ENCODE data around the gene CTIF. TPM values are rescaled to one million over a fixed set of nuclear protein-coding genes. Genes with fewer than 3 reads are reported as not detected.

CTIF gene
- total RNA-seq, 1 donor from 2014 or later, result 51.5 TPM

- no peak overlapping the region for H3K27ac Mint-ChIP-seq (ENCODE audit: unreplicated experiment)
- H3K9me3 Mint-ChIP-seq (ENCODE audit: unreplicated experiment), result no peaks in the 10 kb centered on the region
- TF ChIP-seq, protein P1, sequence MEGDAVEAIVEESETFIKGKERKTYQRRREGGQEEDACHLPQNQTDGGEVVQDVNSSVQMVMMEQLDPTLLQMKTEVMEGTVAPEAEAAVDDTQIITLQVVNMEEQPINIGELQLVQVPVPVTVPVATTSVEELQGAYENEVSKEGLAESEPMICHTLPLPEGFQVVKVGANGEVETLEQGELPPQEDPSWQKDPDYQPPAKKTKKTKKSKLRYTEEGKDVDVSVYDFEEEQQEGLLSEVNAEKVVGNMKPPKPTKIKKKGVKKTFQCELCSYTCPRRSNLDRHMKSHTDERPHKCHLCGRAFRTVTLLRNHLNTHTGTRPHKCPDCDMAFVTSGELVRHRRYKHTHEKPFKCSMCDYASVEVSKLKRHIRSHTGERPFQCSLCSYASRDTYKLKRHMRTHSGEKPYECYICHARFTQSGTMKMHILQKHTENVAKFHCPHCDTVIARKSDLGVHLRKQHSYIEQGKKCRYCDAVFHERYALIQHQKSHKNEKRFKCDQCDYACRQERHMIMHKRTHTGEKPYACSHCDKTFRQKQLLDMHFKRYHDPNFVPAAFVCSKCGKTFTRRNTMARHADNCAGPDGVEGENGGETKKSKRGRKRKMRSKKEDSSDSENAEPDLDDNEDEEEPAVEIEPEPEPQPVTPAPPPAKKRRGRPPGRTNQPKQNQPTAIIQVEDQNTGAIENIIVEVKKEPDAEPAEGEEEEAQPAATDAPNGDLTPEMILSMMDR (IDR thresholded peaks at IDR 0.05; ENCODE audit: unreplicated experiment), result no peak
- H3K36me3 Mint-ChIP-seq (ENCODE audit: low read depth, unreplicated experiment), result no peaks in the 10 kb centered on the region
- H3K27me3 Mint-ChIP-seq (ENCODE audit: unreplicated experiment), result peaks cover 8% of the 10 kb centered on the region
- H3K4me1 Mint-ChIP-seq (ENCODE audit: unreplicated experiment), result peaks cover 9% of the 10 kb centered on the region
- no peak for DNase-seq (ENCODE audit: low spot score)
- no peak overlapping the region for H3K4me3 Mint-ChIP-seq (ENCODE audit: unreplicated experiment)
These were observed 333.7 kb downstream of the CTIF start for GRCh38 chr18:48872234-48873145.

- no peak for DNase-seq (ENCODE audit: low spot score)
- no peak overlapping the region for H3K4me3 Mint-ChIP-seq (ENCODE audit: unreplicated experiment)
- TF ChIP-seq, protein P1 (IDR thresholded peaks at IDR 0.05; ENCODE audit: unreplicated experiment), result no peak
- H3K27me3 Mint-ChIP-seq (ENCODE audit: unreplicated experiment), result peaks cover 4% of the 10 kb centered on the region
- H3K4me1 Mint-ChIP-seq (ENCODE audit: unreplicated experiment), result peaks cover 15% of the 10 kb centered on the region
- no peaks in the 10 kb centered on the region for H3K9me3 Mint-ChIP-seq (ENCODE audit: unreplicated experiment)
- H3K36me3 Mint-ChIP-seq (ENCODE audit: low read depth, unreplicated experiment), result no peaks in the 10 kb centered on the region
- H3K27ac Mint-ChIP-seq (ENCODE audit: unreplicated experiment), result no peak overlapping the region
These were observed 335.4 kb downstream of the CTIF start for GRCh38 chr18:48874233-48874632.

DNA sequence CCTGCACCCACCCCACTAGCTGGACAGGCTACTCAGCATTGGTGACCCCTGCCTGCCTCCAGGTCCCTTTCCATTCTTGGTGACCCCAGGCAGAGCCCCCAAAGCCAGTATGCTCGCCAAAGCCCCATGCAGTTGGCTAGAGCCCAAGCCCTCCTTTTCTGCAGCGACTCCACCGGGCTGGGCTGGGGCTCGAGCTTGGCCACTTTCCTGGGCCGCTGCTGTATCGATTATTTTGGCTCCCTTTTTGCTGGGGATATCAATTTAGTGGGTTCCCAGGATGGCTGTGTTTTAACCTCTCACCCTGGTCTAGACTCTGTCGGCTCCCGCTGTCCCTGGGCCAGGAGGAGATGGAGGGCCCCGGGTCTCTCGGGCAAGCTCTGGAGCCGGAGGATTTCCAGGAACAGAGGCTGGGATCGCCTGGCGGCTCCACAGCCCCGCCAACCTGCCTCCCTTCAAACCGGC, 335.9 kb downstream of the CTIF start:
- Mint-ChIP-seq H3K36me3 (ENCODE audit: low read depth, unreplicated experiment) (no peaks in the 10 kb centered on the region), H3K4me3 (ENCODE audit: unreplicated experiment) (no peak overlapping the region), H3K9me3 (ENCODE audit: unreplicated experiment) (no peaks in the 10 kb centered on the region), H3K4me1 (ENCODE audit: unreplicated experiment) (peaks cover 15% of the 10 kb centered on the region), H3K27ac (ENCODE audit: unreplicated experiment) (no peak overlapping the region), H3K27me3 (ENCODE audit: unreplicated experiment) (peaks cover 4% of the 10 kb centered on the region)
- TF ChIP-seq, protein P1 (IDR thresholded peaks at IDR 0.05; ENCODE audit: unreplicated experiment), result no peak
- no peak for DNase-seq (ENCODE audit: low spot score)

- no peak overlapping the region for H3K27ac Mint-ChIP-seq (ENCODE audit: unreplicated experiment)
- DNase-seq (ENCODE audit: low spot score), result no peak
- peaks cover 15% of the 10 kb centered on the region for H3K4me1 Mint-ChIP-seq (ENCODE audit: unreplicated experiment)
- no peaks in the 10 kb centered on the region for H3K9me3 Mint-ChIP-seq (ENCODE audit: unreplicated experiment)
- TF ChIP-seq, protein P1 (IDR thresholded peaks at IDR 0.05; ENCODE audit: unreplicated experiment), result no peak
- no peaks in the 10 kb centered on the region for H3K36me3 Mint-ChIP-seq (ENCODE audit: low read depth, unreplicated experiment)
- no peak overlapping the region for H3K4me3 Mint-ChIP-seq (ENCODE audit: unreplicated experiment)
- H3K27me3 Mint-ChIP-seq (ENCODE audit: unreplicated experiment), result peaks cover 4% of the 10 kb centered on the region
These were observed 336.6 kb downstream of the CTIF start for GRCh38 chr18:48875314-48875941.
